HG03432 (cell line): Measurements from ENCODE around the gene ALK.

ENCODE experiments used
- ATAC-seq: cut with Tn5 transposase; IDR thresholded peaks from one replicate; pipeline ENCODE4 v1.9.1; 2021; ENCODE audit warnings: mild to moderate bottlenecking, moderate library complexity; ENCODE audit not compliant: unreplicated experiment

The ALK gene

GRCh38 chr2:29557268-29557667 lies 364.1 kb downstream of the ALK start:
- no peak for ATAC-seq

GRCh38 chr2:29549069-29549380 lies 372.4 kb downstream of the ALK start:
- no peak for ATAC-seq

GRCh38 chr2:29544917-29545316 lies 376.5 kb downstream of the ALK start:
- no peak for ATAC-seq

- ATAC-seq = no peak
These were observed 377.4 kb downstream of the ALK start for GRCh38 chr2:29544031-29544430.

- no peak for ATAC-seq
These were observed 386.2 kb downstream of the ALK start for GRCh38 chr2:29535188-29535587.

GRCh38 chr2:29532436-29532835 lies 388.9 kb downstream of the ALK start:
- no peak for ATAC-seq

- no peak for ATAC-seq
These were observed 389.8 kb downstream of the ALK start for GRCh38 chr2:29531626-29532025.

GRCh38 chr2:29530281-29530680 lies 391.1 kb downstream of the ALK start:
- no peak for ATAC-seq

- no peak for ATAC-seq
These were observed 392.4 kb downstream of the ALK start for GRCh38 chr2:29528891-29529520.

GRCh38 chr2:29528371-29528770 lies 393.0 kb downstream of the ALK start:
- no peak for ATAC-seq

- ATAC-seq = no peak
These were observed 393.4 kb downstream of the ALK start for GRCh38 chr2:29527947-29528346.

- no peak for ATAC-seq
These were observed 394.5 kb downstream of the ALK start for GRCh38 chr2:29526587-29527586.

- ATAC-seq = no peak
These were observed 395.5 kb downstream of the ALK start for GRCh38 chr2:29525921-29526320.

GRCh38 chr2:29524652-29525051 lies 396.7 kb downstream of the ALK start:
- no peak for ATAC-seq

- ATAC-seq = no peak
These were observed 398.3 kb downstream of the ALK start for GRCh38 chr2:29522951-29523669.

GRCh38 chr2:29520001-29520400 lies 401.4 kb downstream of the ALK start:
- ATAC-seq = no peak

GRCh38 chr2:29519338-29519925 lies 402.0 kb downstream of the ALK start:
- ATAC-seq = no peak

GRCh38 chr2:29518646-29519337 lies 402.6 kb downstream of the ALK start:
- ATAC-seq = no peak

- no peak for ATAC-seq
These were observed 403.4 kb downstream of the ALK start for GRCh38 chr2:29518010-29518409.

GRCh38 chr2:29517413-29517812 lies 404.0 kb downstream of the ALK start:
- no peak for ATAC-seq

- ATAC-seq = no peak
These were observed 404.6 kb downstream of the ALK start for GRCh38 chr2:29516767-29517166.
